ENCODE measurements around the gene BEST1. TPM values are rescaled to one million over a fixed set of nuclear protein-coding genes. Genes with fewer than 3 reads are reported as not detected.
"Not testable (repeated sequence)": the region's sequence is repeated elsewhere in the genome, so short reads cannot be mapped to it uniquely, and the experiment has no call there.

Gene BEST1
- total RNA-seq, 4 donors from 2014 or later: 0.40 to 3.7 (median 2.6) TPM

- peak overlapping the region; percentile 99 to 100 (median 100) for H3K27ac ChIP-seq
- TF ChIP-seq EP300 (IDR thresholded peaks at IDR 0.05; ENCODE audit: low read depth) (no peak), POLR2A (IDR thresholded peaks at IDR 0.05) (peak; percentile 35), CTCF (IDR thresholded peaks at IDR 0.05) (no peak), POLR2AphosphoS5 (IDR thresholded peaks at IDR 0.05) (peak in 2 of 3 donors; percentile 7 to 9)
- 20 to 40% methylated on average over 5 to 10 of the region's 10 CpGs for WGBS, 2 donors (ENCODE audit: low coverage in 1 of 2)
- in situ Hi-C loops (cut with MboI; ENCODE audit: low pct_ligation_motif_present in 1 of 4, low pct_unique_long_range_greater_than_20kb in 1 of 4, low sequenced_read_pairs in 3 of 4) (no loop called here), intact Hi-C loops (cut with DNase I; ENCODE audit: low total_unique reads) (no loop called here)
- peaks cover 15 to 58% (median 33%) of the 10 kb centered on the region in 4 donors for H3K4me1 ChIP-seq
- H3K27me3 ChIP-seq: no peaks in the 10 kb centered on the region
- no peaks in the 10 kb centered on the region for H3K9me3 ChIP-seq
- peak; percentile 45 for DNase-seq
- peak overlapping the region in 1 of 4 donors; percentile 95 for H3K4me3 ChIP-seq
- peaks cover 0 to 29% (median 14%) of the 10 kb centered on the region in 4 donors for H3K36me3 ChIP-seq
Observed at GRCh38 chr11:61963282-61964057, 13.3 kb downstream of the BEST1 start.

- Histone ChIP-seq H3K27ac (peak overlapping the region; percentile 99 to 100 (median 100)), H3K27me3 (no peaks in the 10 kb centered on the region), H3K9me3 (no peaks in the 10 kb centered on the region), H3K4me3 (peak overlapping the region in 2 of 4 donors; percentile 93 to 95), H3K4me1 (peaks cover 21 to 65% (median 40%) of the 10 kb centered on the region in 4 donors), H3K36me3 (peaks cover 0 to 29% (median 14%) of the 10 kb centered on the region in 4 donors)
- TF ChIP-seq POLR2AphosphoS5 (IDR thresholded peaks at IDR 0.05) (peak in 1 of 3 donors; percentile 80), CTCF (IDR thresholded peaks at IDR 0.05) (no peak)
- 31 to 54% methylated on average over 3 to 4 of the region's 4 CpGs for WGBS, 2 donors (ENCODE audit: low coverage in 1 of 2)
- intact Hi-C loops (cut with DNase I; ENCODE audit: low total_unique reads): no loop called here
- DNase-seq: no peak
- in situ Hi-C loops (cut with MboI; ENCODE audit: low pct_ligation_motif_present in 1 of 4, low pct_unique_long_range_greater_than_20kb in 1 of 4, low sequenced_read_pairs in 3 of 4): no loop called here
Observed at GRCh38 chr11:61964058-61964665, 14.0 kb downstream of the BEST1 start.

GRCh38 chr11:61964666-61965271, 14.6 kb downstream of the BEST1 start:
- Histone ChIP-seq H3K4me1 (peaks cover 21 to 71% (median 46%) of the 10 kb centered on the region in 4 donors), H3K36me3 (peaks cover 0 to 29% (median 14%) of the 10 kb centered on the region in 4 donors), H3K27ac (peak overlapping the region; percentile 99 to 100 (median 100)), H3K4me3 (peak overlapping the region; percentile 5 to 95 (median 91))
- H3K27me3 ChIP-seq; H3K9me3 ChIP-seq; in situ Hi-C loops (cut with MboI; ENCODE audit: low pct_ligation_motif_present in 1 of 4, low pct_unique_long_range_greater_than_20kb in 1 of 4, low sequenced_read_pairs in 3 of 4); intact Hi-C loops (cut with DNase I; ENCODE audit: low total_unique reads): not testable (repeated sequence)
- peak in 1 of 3 donors; percentile 70 for TF ChIP-seq POLR2AphosphoS5 (IDR thresholded peaks at IDR 0.05)
- DNase-seq: peak; percentile 73
- WGBS, 2 donors (ENCODE audit: low coverage in 1 of 2): 34% methylated on average over 9 of the region's 9 CpGs; no CpG with 5 or more reads in 1 of the 2 donors

- peak overlapping the region; percentile 99 to 100 (median 100) for H3K27ac ChIP-seq
- peaks cover 0 to 29% (median 14%) of the 10 kb centered on the region in 4 donors for H3K36me3 ChIP-seq
- H3K4me1 ChIP-seq: peaks cover 31 to 78% (median 65%) of the 10 kb centered on the region in 4 donors
- H3K9me3 ChIP-seq: no peaks in the 10 kb centered on the region
- intact Hi-C loops (cut with DNase I; ENCODE audit: low total_unique reads) (no loop called here), in situ Hi-C loops (cut with MboI; ENCODE audit: low pct_ligation_motif_present in 1 of 4, low pct_unique_long_range_greater_than_20kb in 1 of 4, low sequenced_read_pairs in 3 of 4) (no loop called here)
- 1 to 3% methylated on average over 6 to 13 of the region's 13 CpGs for WGBS, 2 donors (ENCODE audit: low coverage in 1 of 2)
- TF ChIP-seq EP300 (IDR thresholded peaks at IDR 0.05; ENCODE audit: low read depth) (no peak), POLR2AphosphoS5 (IDR thresholded peaks at IDR 0.05) (peak in 1 of 3 donors; percentile 3)
- peak overlapping the region; percentile 82 to 95 (median 91) for H3K4me3 ChIP-seq
- H3K27me3 ChIP-seq: no peaks in the 10 kb centered on the region
- DNase-seq: no peak
Observed at GRCh38 chr11:61966734-61967115, 16.6 kb downstream of the BEST1 start.
